ENCODE results near the gene DTX3L.

DTX3L gene

DNA sequence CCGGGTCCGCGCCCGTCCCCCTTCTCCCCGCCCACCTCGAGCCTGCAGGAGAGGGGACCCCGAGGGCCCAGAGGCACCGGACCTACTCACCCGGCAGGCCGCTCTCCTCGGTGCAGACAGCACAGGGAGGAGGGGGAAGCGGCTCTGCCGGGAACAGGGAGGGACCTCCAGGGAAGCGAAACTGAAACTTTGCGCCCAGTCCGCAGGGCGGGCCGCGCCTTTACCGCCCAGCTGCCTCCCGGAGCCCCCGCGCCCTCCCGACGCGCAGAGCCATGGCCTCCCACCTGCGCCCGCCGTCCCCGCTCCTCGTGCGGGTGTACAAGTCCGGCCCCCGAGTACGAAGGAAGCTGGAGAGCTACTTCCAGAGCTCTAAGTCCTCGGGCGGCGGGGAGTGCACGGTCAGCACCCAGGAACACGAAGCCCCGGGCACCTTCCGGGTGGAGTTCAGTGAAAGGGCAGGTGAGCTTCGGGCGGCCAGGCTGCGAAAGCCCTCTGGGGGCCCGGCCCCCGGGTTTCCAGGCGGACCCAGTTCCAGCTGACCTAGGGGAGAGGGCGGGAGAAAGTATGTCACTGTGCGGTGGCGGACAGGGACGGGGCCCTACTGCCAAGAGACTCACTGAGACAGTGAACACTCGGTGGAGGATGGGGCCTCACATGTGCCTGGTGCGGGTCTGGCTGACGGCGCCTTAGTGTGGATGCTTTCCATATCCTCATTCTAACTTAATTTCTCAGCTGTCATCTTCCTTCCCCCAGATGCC is at the start of gene DTX3L, which contains the start of gene PARP9:
Gene DTX3L, plus strand, starts transcription at position 184 of the 758 bp plus-strand sequence. Its CDS starts 89 bp downstream, at position 273.
Gene PARP9, minus strand, starts transcription at position 146 of the 758 bp plus-strand sequence. CDS start 4,680 bp downstream, outside the sequence.
- DNase-seq (ENCODE audit: low read depth in 2 of 2) = peak; percentile 65 to 67

DNA sequence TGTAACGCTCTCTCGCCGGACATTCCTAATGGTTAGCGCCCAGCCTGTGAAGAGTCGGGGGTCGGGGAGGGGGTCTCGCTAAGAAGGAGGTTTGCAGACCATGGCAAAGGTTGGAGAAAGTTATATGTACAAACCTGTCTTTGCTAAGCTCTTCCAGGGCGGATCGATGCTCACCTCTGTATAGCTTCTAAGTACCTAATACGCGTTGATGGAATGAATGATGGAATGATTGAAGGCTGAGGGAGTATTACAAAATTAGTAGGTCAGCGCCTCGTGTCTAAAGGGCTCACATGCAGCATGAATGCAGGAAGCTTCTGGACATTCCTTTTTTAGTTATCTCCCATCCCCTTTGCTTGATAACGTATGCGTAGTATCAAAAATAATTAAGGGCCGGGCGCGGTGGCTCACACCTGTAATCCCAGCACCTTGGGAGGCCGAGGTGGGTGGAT is 49.1 kb upstream of the DTX3L start:
- DNase-seq (ENCODE audit: low read depth in 2 of 2) = no peak

DNA sequence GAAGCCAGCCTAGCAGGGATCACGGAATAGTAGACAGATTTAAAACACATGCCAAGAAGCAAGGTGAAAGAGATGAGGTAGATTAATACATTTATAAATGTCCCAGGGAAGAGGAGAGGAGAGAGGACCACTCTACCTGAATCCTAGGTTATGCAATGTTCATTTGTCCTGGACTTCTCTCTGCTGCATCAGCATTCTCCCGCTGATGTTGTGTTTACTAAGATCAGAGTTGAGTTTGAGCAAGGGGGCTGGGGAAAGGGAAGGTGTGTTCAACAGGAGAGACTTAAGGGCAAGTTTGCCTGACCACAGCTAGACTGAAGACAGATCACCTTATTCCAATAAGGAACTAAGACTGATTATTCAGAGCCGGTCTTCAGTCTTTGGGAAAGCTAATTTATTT is 48.3 kb upstream of the DTX3L start:
- DNase-seq (ENCODE audit: low read depth in 2 of 2) = no peak

DNA sequence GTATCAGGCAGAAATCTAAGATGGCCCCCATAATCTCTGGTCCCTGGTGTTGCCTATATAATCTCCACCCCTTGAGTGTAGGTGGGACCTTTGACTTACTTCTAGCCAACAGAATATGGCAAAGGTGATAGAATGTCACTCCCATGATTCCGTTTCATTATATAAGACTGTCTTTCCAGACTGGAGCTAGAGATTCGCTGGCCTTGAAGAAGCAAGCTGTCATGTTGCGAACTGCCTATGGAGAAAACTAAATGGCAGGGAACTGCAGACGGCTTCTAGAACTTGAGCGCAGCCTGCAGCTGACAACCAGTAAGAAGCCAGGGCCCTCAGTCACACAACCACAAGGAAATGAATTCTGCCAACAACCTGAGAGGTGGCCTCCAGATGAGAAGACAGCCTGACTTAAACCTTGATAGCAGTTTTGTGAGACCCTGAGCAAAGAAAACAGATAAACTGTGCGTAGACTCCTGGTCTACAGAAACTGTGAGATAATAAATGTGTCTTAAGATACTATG is 47.2 kb upstream of the DTX3L start:
- DNase-seq (ENCODE audit: low read depth in 2 of 2) = no peak

DNA sequence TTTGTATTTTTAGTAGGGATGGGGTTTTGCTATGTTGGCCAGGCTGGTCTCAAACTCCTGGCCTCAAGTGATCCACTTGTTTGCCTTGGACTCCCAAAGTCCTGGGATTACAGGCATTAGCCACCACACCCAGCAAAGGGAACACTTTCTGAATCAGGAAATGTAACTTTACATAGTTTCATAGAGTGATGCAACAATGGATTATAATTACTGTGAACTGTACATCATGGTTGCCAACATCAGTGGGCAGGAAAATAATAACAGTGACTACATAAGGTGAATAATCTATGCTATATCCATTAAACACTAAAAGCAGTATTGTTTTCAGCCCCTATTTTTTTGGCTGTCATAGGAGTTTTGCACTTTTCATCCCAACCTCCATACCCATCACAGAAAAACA is 44.4 kb upstream of the DTX3L start:
- DNase-seq (ENCODE audit: low read depth in 2 of 2) = no peak

DNA sequence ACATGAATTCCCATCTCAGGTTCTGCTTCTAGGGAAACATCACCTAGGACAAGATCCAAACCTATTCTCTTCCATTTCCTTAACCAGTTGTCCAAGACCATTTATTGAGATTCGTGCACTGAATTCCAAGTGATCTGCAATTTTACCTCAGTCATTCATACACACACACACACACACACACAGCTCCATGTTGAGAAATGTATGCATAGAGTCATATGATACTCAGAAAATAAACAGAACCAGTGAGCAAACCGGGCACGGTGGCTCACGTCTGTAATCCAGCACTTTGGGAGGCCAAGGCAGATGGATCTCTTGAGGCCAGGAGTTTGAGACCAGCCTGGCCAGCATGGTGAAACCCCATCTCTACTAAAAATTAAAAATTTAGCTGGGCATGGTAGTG is 43.3 kb upstream of the DTX3L start:
- DNase-seq (ENCODE audit: low read depth in 2 of 2) = no peak

DNA sequence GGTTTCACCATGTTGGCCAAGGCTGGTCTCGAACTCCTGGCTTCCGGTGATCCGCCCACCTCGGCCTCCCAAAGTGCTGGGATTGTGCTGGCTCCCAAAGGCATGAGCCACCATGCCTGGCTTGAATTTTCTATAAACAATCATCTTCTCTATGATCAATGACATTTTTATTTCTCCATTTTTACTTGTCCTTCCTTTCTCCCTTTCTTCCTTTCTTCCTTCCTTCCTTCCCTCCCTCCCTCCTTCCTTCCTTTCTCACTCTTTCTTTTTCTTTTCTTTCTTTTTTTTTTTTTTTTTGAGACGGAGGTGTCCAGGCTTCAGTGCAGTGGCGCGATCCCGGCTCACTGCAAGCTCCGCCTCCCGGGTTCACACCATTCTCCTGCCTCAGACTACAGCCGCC is 40.8 kb upstream of the DTX3L start:
- DNase-seq (ENCODE audit: low read depth in 2 of 2) = no peak

DNA sequence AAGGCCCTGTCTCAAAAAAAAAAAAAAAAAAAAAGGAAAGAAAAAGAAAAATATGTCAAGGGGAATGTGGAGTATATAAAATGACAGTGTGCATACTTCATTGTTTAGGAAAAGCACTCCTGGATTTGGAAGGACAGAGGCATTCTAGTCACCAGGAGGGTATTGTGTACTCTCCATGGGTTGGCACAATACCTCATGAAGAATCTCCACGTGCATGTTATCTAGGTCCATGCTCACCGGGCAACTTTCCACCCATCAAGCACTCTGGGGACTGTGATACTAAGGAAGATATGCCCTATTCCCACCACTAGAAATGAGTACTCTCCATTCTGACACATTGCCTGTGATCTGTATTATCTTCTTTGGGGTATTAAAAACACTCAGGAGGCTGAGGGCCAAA is 34.0 kb upstream of the DTX3L start:
- DNase-seq (ENCODE audit: low read depth in 2 of 2) = no peak

DNA sequence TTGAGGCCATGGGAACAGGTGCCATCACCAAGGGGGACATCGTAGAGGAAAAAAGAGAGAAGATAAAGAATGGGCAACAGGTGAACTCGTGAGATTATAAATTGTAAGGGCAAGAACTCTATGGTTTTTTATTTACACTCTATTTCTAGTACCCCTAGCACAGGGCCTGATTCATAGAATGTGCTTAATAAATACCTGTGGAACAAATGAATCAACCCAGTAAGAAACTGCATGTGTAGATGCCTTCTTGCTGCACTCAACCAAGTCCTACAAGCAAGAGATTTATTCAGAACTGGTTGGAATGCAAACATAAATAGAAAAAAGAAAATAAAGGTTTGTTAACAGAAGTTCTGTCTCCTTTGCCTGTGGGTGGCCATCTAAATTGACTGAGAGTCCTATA is 30.7 kb upstream of the DTX3L start:
- no peak for DNase-seq (ENCODE audit: low read depth in 2 of 2)

DNA sequence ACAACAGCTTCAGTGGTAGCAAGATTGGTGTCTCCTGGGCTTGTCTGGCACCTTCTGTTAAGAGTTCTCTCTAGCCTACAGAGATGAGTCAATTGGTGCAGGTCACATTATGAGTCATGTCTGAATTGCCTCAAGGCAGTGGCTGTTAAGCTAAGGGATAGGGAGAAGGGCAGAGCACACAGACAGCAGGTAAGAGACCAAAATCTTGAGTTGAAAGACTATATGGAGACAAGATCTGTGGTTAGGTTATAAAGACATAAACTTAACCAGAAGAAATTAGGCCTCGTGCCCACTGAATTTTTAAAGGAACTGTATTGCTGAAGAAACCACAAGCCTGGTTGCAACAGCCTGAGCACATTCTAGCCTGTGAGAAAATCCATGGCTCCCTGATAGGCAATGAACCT is 30.2 kb upstream of the DTX3L start:
- DNase-seq (ENCODE audit: low read depth in 2 of 2) = peak; percentile 21 to 33

DNA sequence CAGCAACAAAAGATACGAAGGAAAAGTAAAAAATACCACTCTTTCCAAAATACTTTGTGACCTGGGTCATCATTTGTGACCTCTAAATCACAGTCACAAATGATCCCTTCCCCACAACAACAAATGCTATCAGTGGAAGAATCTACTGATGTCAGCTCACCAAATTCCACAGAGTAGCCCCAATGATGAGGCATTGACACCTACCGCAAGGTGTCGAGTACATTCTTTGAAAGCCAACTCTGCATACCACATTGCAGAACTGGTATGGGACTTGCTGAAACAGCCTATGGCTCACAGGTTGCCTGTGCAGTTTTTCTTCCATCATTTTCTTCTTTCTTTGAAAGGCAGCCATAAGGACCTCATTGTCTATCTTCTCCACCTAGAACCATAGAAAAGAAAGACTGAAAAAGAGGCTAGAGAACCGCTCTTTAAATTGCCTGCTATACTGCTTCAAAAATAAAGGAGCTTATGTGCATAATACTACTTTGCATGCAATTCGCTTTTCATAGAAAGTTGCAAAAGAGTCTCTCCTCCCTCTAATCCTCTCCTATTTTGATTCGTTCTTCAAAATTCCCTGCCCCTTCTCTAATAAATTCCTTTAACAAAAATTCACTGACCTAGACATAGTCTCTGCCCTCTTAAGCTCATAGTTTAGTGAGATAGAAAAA is 28.0 kb upstream of the DTX3L start:
- no peak for DNase-seq (ENCODE audit: low read depth in 2 of 2)

DNA sequence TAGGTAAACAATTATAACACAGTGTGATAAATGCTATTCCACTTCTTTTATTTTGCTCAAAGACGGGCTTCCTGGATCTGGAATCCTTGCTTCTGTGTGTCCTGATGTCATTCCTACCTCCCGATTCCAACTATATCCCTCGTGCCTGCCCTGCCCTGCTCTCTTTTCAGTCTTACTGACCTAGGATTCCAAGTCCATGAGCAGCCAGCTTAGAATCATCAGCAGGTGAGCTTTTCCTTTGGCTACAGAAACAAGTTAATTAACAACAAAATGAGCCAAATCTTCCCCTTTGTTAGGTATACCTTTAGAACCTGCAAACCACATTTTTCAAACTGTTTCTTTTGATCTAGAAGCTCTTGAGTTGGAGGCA is 27.5 kb upstream of the DTX3L start:
- DNase-seq (ENCODE audit: low read depth in 2 of 2) = no peak

DNA sequence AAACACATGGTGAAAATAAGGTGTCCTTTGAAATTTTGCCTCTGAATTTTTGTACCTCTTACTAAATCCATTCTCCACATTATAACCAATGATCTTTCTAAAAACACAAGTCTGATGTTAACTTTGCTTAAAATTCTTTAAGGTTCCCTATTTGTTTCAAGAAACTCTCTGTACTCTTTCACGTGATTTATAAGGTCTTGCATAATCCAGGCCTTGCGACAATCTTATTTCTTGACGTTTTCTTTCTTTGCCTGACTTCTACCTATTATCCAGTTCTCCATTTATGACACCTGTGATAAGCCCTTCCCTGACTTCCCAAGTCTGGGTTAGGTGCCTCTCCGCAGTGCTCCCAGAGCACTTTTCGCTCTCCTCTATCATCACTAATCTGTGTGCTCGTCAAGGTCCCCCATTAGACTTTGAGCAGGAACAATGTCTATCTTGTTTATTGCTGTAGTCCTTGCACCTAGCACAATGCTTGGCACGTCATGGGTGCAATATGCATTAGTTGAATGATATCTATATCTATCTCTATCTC is 25.1 kb upstream of the DTX3L start:
- DNase-seq (ENCODE audit: low read depth in 2 of 2) = no peak

DNA sequence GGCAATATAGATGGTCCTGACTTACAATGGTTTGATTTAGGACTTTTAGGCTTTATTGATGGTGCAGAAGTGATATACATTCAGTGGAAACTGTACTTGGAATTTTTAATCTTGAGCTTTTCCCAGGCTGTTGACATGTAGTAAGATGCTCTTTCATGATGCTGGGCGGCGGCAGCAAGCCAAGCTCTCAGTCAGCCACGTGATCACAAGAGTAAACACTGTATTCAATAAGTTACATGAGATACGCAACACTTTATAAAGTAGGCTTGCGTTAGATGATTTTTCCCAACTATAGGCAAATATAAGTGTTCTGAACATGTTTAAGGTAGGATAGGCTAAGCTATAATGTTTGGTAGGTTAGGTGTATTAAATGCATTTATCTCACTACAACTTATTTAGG is 18.0 kb upstream of the DTX3L start:
- no peak for DNase-seq (ENCODE audit: low read depth in 2 of 2)

DNA sequence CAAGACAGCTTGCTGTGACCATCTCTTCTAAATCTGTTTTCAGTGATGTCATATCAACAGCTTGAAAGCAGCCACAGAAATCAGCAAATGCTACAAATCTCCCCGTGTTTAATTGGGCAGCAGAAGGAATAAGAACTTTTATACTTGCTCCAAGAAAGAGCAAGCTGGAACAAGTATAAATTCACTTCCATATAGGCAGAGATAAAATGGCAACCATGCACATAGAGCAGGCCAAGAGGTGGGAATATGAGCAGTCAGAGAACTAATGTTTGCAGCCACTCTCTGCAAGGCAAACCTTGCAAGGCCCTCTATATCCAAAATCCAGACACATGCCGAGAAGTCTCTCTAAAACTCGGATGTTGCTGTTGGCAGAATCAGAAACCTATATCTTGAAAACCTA is 16.1 kb upstream of the DTX3L start:
- no peak for DNase-seq (ENCODE audit: low read depth in 2 of 2)

DNA sequence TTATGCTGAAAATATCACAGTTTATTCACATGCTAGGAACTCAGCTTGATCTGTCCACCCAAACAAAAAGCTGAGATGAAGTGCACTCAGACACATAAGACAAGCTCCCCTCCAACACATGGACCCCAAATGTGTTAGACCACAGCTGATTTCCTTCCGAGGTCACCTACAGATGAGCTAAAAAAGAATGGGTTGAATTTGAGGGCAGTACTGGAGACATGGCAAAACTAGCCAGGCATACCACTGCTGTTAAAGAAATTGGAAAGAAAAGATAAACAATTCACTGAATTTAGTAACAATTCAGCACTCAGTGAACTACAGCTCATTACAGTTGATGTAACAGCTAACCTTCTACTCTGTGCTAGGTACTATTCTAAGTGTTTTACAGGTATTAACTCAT is 15.5 kb upstream of the DTX3L start:
- no peak for DNase-seq (ENCODE audit: low read depth in 2 of 2)

DNA sequence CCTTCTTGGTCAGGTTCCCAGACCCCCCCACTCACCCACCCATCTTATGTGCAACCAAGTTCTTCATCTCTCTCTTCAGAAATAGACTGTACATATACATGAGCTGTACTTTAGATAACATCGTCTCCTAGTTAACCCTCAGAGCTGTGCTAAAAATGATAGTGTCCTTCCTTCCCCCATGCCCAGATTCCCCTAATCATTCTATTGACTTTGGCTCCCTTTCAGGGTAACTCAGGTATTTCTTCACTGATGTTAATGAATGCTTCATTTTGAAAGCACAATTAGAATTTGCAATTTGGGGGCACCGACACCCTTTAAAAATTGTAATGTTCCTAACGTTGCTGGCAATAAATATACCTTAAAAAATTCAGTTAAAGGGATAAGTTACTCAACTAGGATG is 11.0 kb upstream of the DTX3L start:
- no peak for DNase-seq (ENCODE audit: low read depth in 2 of 2)

DNA sequence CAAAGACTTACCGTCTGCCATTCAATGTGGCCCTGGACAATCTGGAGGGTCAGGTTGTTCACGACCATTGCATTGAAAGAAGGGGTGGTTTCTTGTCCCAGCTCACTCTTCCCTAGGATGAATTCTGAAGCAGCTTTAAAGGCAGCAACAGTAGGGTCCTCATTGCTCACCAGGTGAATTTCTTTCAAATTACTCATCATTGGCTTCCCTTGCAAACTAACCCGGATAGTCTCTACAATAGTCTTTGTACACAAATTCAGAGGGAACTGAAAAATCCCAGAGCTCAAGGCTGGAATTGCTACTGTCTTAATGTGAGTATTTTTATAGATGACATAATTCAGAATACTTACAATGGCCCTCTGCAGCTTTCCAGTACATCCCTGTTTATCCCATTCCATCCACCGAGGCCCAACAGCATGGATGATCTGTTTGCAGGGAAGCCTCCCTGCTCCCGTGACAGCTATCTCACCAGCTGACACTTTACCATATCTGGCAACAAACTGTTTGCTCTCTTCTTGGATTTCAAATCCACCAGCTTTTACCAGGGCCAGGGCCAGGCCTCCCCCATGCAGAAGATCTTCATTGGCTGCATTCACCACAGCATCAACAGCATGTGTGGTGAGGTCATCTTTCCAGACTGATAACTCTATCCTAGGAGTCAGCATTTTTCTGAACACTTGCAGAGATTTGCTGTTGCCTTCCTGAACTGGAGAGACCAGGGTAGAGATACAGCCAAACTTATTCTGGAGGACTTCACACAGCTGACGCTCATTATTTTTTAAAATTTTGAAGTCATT is 8.7 kb upstream of the DTX3L start:
- DNase-seq (ENCODE audit: low read depth in 2 of 2) = no peak

DNA sequence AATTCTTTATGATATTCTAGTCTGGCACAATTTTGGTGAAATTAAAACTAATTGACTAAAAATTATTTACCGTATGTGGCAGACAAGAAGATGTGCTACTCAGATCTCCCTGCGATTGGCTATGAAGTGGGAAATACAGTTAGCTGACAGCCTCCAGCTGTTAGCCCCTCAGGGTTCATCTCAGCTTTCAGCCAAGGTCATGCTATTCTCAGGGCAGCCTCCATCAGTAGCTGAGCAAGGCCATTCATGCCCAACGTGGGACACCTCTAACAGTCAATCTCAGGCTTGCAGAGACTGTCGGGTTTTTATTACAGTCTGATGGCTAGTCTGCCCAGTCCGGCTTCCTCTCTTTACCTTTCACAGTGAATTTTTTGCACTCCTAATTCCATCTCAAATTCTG is 6.8 kb upstream of the DTX3L start:
- no peak for DNase-seq (ENCODE audit: low read depth in 2 of 2)

DNA sequence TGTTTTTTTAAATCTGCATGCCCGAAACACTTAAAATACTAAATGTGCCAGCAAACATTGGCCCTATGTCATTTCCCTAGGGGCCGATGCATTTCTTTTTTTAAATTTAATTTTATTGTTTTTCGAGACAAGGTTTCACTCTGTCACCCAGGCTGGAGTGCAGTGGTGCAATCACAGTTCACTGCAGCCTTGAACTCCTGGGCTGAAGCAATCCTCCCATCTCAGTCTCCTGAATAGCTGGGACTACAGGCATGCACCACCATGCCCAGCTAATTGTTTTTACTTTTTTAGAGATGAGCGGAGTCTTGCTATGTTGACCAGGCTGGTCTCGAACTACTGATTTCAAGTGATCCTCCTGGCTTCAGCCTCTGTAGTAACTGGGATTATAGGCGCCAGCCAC is 5.5 kb upstream of the DTX3L start:
- DNase-seq (ENCODE audit: low read depth in 2 of 2) = no peak

DNA sequence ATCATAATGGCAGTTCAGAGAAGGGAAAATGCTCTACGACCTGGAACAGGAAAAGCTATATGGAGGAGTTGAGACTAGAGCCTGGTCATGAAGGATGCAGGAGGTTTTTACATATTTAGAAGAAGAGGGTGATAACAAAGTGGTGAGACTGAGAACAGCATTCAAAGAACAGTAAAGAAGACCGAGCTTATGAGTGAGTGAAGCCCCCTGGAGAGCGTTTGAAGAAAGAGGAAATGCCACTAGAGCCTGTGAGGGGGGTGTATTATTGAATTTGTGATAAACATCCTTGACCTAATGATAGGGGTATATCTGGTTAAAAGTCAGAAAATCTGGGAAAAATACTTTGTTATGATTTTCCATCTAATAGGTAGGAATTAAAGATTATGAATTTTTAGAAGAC is 4.2 kb upstream of the DTX3L start:
- no peak for DNase-seq (ENCODE audit: low read depth in 2 of 2)

DNA sequence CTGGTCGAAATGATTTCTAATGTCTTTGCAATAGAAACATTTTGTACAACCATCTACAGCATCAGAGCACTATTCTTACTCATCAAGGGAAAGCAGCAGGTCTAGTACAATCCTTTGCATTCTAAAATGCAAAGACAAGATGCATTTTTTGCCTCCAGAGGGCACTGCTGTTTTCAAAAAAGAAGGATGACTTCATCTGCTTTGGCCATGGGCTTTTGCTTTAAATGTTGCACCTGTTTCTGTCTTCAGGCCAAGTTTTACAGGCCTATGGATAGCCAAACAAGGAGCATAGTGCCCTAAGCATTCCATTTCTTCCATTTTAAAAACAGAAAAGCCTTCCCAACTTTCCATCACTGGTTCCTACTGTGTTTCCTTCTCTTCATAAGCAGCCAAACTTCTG is 3.5 kb upstream of the DTX3L start:
- DNase-seq (ENCODE audit: low read depth in 2 of 2) = peak; percentile 11 to 58

All from stimulated activated CD4-positive, alpha-beta T cell treated with anti-CD3 and anti-CD28 coated beads, Interleukin-15, amount 100 ng/mL, for 48 hours (primary cell).